Measurements from ENCODE around the gene TMED3. TPM values are rescaled to one million over a fixed set of nuclear protein-coding genes. Genes with fewer than 3 reads are reported as not detected.

TMED3 gene
- polyA plus RNA-seq, 2 of the 4 experiments (the other 2 are of a cell fraction), result 149 to 202 TPM

- TF ChIP-seq EHF (CRISPR knock-in tag; IDR thresholded peaks at IDR 0.05) (0 out of 2 replicates have a peak, but pooled peaks have one; percentile 20), E2F6 (IDR thresholded peaks at IDR 0.05; ENCODE audit: borderline replicate concordance, low read depth) (no peak)
Measured at GRCh38 chr15:79329171-79329611, 18.3 kb downstream of the TMED3 start (continued).

GRCh38 chr15:79332824-79333510 lies 22.1 kb downstream of the TMED3 start:
- WGBS (ENCODE audit: missing lambda C conversion rate), result 92% methylated on average over 5 of the region's 5 CpGs
- DNase-seq (ENCODE audit: low read depth in 1 of 2, low spot score in 1 of 2) (no peak), ATAC-seq (no peak), FAIRE-seq (peak; percentile 39)
- no peak for TF ChIP-seq NR3C1 (IDR thresholded peaks at IDR 0.05)
- TF ChIP-seq MAFK (IDR thresholded peaks at IDR 0.05; ENCODE audit: partially characterized antibody), result no peak
- ChIA-PET POLR2A (no interaction called here), CTCF (interaction anchor here (1.5 to 1.8 kb wide), 2 partner anchors 12 to 521 kb away, joined by 4 to 6 read pairs; no protein-coding TSS in a partner anchor)
- H3K4me3 ChIP-seq, result no peak overlapping the region
- no peak overlapping the region for H3K4me2 ChIP-seq
- H3K27ac ChIP-seq, result no peak overlapping the region
- H3K9me3 ChIP-seq, result peaks cover 17% of the 10 kb centered on the region
- H3K4me1 ChIP-seq, result peaks cover 12% of the 10 kb centered on the region

GRCh38 chr15:79337591-79337990 lies 26.7 kb downstream of the TMED3 start:
- WGBS (ENCODE audit: missing lambda C conversion rate), result 64% methylated on average over 7 of the region's 7 CpGs
- ATAC-seq (no peak), FAIRE-seq (no peak), DNase-seq (ENCODE audit: low read depth in 1 of 2, low spot score in 1 of 2) (no peak)
- no peak overlapping the region for H3K27ac ChIP-seq
- H3K4me3 ChIP-seq, result no peak overlapping the region
- POLR2A ChIA-PET, result no interaction called here
- no peaks in the 10 kb centered on the region for H3K4me1 ChIP-seq
- TF ChIP-seq ZSCAN20 (CRISPR knock-in tag; IDR thresholded peaks at IDR 0.05) (no peak), EHMT2 (IDR thresholded peaks at IDR 0.05; ENCODE audit: low read depth) (no peak), BHLHE40 (IDR thresholded peaks at IDR 0.05; ENCODE audit: low read depth, low read length) (no peak), RARB (CRISPR knock-in tag; IDR thresholded peaks at IDR 0.05) (no peak), POLR2A (IDR thresholded peaks at IDR 0.05; ENCODE audit: low read length) (no peak), HMGXB4 (CRISPR knock-in tag; IDR thresholded peaks at IDR 0.05; ENCODE audit: borderline replicate concordance) (no peak), HES2 (IDR thresholded peaks at IDR 0.05) (no peak), BCL3 (IDR thresholded peaks at IDR 0.05) (no peak), GATA3 (IDR thresholded peaks at IDR 0.05; ENCODE audit: borderline replicate concordance) (no peak), NFE2L2 (conservative IDR thresholded peaks at IDR 0.05; ENCODE audit: low read length) (no peak)
- CTCF ChIA-PET, result interaction anchor here (0.6 to 5.1 kb wide), 7 partner anchors 13 to 517 kb away, joined by 3 to 28 read pairs (median 3); no protein-coding TSS in a partner anchor
- H3K4me2 ChIP-seq, result no peak overlapping the region
- no peaks in the 10 kb centered on the region for H3K9me3 ChIP-seq

GRCh38 chr15:79339588-79340314 lies 28.8 kb downstream of the TMED3 start:
- FAIRE-seq, result peak; percentile 74
- peak; percentile 70 to 81 for ATAC-seq
- POLR2A ChIA-PET, result no interaction called here

More at GRCh38 chr15:79339588-79340314, 28.8 kb downstream of the TMED3 start:
- Histone ChIP-seq H3K4me2 (no peak overlapping the region), H3K4me1 (no peaks in the 10 kb centered on the region), H3K27ac (no peak overlapping the region), H3K9me3 (no peaks in the 10 kb centered on the region), H3K4me3 (no peak overlapping the region)
- WGBS (ENCODE audit: missing lambda C conversion rate), result 77% methylated on average over 3 of the region's 3 CpGs
- CTCF ChIA-PET, result interaction anchor here (0.6 to 3.3 kb wide), 57 partner anchors 8 to 837 kb away, joined by 3 to 75 read pairs (median 4); partner anchors contain the start of genes MINAR1 and TMED3
- peak; percentile 47 to 57 for DNase-seq (ENCODE audit: low read depth in 1 of 2, low spot score in 1 of 2)
- peak; percentile 58 for TF ChIP-seq SMC3 (IDR thresholded peaks at IDR 0.05)
- TF ChIP-seq RAD21 (conservative IDR thresholded peaks at IDR 0.05 in 1 of 2, IDR thresholded peaks at IDR 0.05 in 1 of 2), result peak; percentile 82 to 83
- TF ChIP-seq NPAS2 (CRISPR knock-in tag; IDR thresholded peaks at IDR 0.05; ENCODE audit: borderline replicate concordance), result no peak
- TF ChIP-seq CTCF (IDR thresholded peaks at IDR 0.05), result peak; percentile 92
- TF ChIP-seq MAFK (IDR thresholded peaks at IDR 0.05; ENCODE audit: partially characterized antibody), result no peak

All from A549 (cell line).